H1 (cell line): ENCODE measurements around the gene ARHGEF1. TPM values are rescaled to one million over a fixed set of nuclear protein-coding genes. Genes with fewer than 3 reads are reported as not detected.

ENCODE experiments used
- CHD1 ChIP-seq: IDR thresholded peaks from 2 replicates; pipeline ENCODE4 v1.6.1; 2012; ENCODE audit warnings: low read depth, low read length, improper control_type of control experiment
- CHD2 ChIP-seq: IDR thresholded peaks from 2 replicates; pipeline ENCODE4 v1.6.1; 2012; ENCODE audit warnings: low read length, improper control_type of control experiment
- EZH2 ChIP-seq: fragments of 200-600 bp; sonication (generic); IDR thresholded peaks from 2 replicates; pipeline ENCODE4 v1.7.1; 2012; ENCODE audit warnings: low read depth, mild to moderate bottlenecking, moderate library complexity, low read length, inconsistent platforms; ENCODE audit not compliant: severe bottlenecking
- PHF8 ChIP-seq: fragments of 200-600 bp; sonication (generic); conservative IDR thresholded peaks from 2 replicates; pipeline ENCODE4 v1.7.1; 2012; ENCODE audit warnings: low read depth, mild to moderate bottlenecking, inconsistent platforms, low read length, moderate library complexity
- SUZ12 ChIP-seq: fragments of 200-600 bp; sonication (generic); IDR thresholded peaks from 2 replicates; pipeline ENCODE4 v1.6.1; 2012; ENCODE audit warnings: mild to moderate bottlenecking, inconsistent platforms, low read length, moderate library complexity, mixed read lengths
- polyA plus RNA-seq, 7 experiments: library from polyadenylated mRNA; depleted of rRNA in 3 of 7; stranded (reverse) in 5 of 7; unstranded in 2 of 7; fragments of >200 nt in 5 of 7; fragments of 200-250 nt in 2 of 7; gene quantifications; 1 replicate in 5 of 7; 2 replicates in 1 of 7; 4 replicates in 1 of 7; pipeline versions ENCODE4 v1.2.1 to v1.2.3, GENCODE V29; 2011 to 2013; ENCODE audit warnings: missing spikeins in 2 of 7, mixed read lengths in 2 of 7
- total RNA-seq: library from RNA; stranded (reverse); fragmentation: NEBNext Ultra II Directional; extraction: Animal tissue kit (Norgen Biotek cat#: 25700); gene quantifications from 2 replicates; pipeline ENCODE4 v1.2.1, GENCODE V29; 2021

ARHGEF1 gene
- total and polyA plus RNA-seq, 2 of the 8 experiments (the other 6 are each of a cell fraction or from before 2014, with no cell fraction given): 23.0 to 49.0 TPM

DNA sequence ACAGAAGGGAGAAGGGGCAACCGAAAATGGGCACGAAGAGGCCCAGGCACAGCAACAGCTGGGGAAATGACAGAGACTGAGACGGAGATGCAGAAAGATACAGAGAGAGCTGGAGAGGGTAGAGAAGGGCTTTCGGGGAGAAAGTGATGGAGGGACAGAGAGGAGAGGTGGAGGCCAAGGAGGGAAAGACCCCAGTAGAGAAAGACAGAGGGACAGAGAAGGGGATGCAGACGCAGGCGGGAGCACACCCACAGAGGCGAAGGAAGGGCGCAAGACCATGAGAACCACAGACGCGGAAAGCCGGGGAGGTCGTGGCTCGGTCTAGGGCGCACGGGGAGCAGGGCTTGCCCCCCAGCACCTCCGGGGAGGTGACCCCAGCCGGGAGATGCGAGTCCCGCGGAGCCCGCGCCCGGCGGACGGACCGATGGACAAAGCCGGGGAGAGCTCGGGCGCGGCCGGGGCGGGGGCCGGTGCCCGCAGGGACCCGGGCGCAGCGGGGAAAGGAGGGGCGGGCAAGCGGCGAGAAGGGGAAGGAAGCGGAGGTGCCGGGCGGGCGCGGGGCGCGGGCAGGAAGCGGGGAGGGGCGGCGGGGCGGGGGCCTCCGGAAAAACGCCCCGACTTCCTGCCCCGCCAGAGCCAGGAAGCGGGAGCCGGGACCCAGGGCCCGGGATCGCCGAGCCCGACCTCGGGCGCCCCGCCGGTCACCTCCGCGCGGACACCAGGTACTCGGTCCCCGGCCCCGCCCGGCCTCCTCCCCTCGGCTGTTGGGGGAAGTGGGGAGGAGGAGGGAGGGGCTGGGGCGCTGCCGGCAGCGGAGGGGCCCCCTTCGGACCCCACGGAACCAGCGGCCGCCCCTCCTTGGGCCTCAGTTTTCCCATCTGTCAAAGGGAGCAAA, at the start of gene ARHGEF1 (continued):
- TF ChIP-seq SUZ12 (0 out of 2 replicates have a peak, but pooled peaks have one; percentile 53), CHD1 (no peak), PHF8 (0 out of 2 replicates have a peak, but pooled peaks have one; percentile 4), CHD2 (no peak), EZH2 (peak; percentile 69)
